ENCODE data around the gene POLR3E.

The POLR3E gene, protein sequence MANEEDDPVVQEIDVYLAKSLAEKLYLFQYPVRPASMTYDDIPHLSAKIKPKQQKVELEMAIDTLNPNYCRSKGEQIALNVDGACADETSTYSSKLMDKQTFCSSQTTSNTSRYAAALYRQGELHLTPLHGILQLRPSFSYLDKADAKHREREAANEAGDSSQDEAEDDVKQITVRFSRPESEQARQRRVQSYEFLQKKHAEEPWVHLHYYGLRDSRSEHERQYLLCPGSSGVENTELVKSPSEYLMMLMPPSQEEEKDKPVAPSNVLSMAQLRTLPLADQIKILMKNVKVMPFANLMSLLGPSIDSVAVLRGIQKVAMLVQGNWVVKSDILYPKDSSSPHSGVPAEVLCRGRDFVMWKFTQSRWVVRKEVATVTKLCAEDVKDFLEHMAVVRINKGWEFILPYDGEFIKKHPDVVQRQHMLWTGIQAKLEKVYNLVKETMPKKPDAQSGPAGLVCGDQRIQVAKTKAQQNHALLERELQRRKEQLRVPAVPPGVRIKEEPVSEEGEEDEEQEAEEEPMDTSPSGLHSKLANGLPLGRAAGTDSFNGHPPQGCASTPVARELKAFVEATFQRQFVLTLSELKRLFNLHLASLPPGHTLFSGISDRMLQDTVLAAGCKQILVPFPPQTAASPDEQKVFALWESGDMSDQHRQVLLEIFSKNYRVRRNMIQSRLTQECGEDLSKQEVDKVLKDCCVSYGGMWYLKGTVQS

DNA sequence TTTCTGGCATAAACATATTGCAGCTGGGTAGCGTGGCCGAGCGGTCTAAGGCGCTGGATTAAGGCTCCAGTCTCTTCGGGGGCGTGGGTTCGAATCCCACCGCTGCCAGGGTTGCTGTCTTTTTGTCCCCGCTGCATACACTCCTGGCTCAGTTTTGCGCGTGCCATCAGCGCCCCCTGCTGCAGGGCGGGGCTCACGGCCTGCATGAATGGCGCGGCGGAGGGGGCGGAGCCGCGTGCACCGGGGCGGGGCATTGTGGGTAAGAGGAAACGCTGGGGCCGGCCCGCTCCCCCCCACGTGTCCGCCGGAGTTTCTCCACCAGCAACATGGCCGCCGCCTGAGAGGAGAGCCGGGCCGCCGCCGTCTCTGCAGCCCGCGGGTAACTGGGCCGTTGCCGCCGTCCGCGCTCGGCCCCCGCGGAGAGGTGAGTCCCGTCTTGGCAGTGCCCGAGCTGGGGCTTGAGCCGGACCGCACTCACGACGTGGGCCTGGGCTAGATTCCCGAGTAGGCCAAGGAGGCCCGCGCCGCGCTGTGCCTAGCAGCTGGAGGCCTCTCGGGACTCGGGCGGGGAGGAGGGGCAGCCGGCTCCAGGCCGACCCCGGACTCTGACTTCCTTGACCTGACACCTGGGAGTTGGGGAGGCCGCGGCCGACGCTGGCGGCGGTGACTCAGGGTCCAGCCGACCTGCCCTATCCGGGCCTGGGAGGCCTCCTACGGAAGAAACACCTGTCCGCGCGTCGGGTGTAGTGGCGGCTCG is at the start of gene POLR3E:
TSS of gene POLR3E (plus strand) at position 296 of the 757 bp plus-strand sequence. CDS start 5,560 bp downstream, outside the sequence.
- H3K27me3 ChIP-seq (ENCODE audit: control insufficient read depth in 1 of 2, insufficient read depth in 2 of 2, low read length in 2 of 2), result no peaks in the 10 kb centered on the region
- peak within 1 kb of the TSS; percentile 93 for H3K9ac ChIP-seq (ENCODE audit: low read length)
- no peaks in the 10 kb centered on the region for H3K9me3 ChIP-seq (ENCODE audit: low read length)
- peak within 1 kb of the TSS; percentile 81 to 88 for H3K4me3 ChIP-seq (ENCODE audit: low read depth in 1 of 2, low read length in 2 of 2)
- H3K4me1 ChIP-seq (ENCODE audit: insufficient read depth, low read length), result peaks cover 31% of the 10 kb centered on the region
- H3K36me3 ChIP-seq (ENCODE audit: insufficient read depth, low read length), result no peaks in the 10 kb centered on the region
- H3K27ac ChIP-seq (ENCODE audit: low read depth, low read length), result peak within 1 kb of the TSS; percentile 91

DNA sequence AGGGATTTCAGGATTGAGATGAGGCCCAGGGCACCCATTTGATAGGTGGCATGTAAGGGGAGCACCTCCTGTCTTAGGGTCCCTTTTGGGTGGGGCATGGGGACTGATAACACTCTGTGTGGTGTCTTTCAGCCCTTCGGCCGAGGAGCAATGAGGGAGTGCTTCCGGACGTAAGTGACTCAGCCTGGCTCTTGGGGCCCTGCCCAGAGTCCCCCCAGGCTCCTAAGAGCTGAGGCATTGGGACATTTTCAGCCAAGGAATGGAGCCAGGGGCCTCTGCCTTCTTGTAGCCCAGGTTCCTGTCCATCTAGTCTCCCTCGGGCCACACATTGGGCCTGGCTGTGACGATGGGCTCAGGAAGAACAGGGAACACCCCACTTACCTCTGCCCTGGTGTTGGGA is 46.7 kb upstream of the POLR3E start:
- Histone ChIP-seq H3K4me3 (ENCODE audit: low read depth in 1 of 2, low read length in 2 of 2) (no peak overlapping the region), H3K27ac (ENCODE audit: low read depth, low read length) (no peak overlapping the region), H3K9ac (ENCODE audit: low read length) (no peak overlapping the region), H3K36me3 (ENCODE audit: insufficient read depth, low read length) (peaks cover 68% of the 10 kb centered on the region), H3K9me3 (ENCODE audit: low read length) (peaks cover 4% of the 10 kb centered on the region), H3K4me1 (ENCODE audit: insufficient read depth, low read length) (no peaks in the 10 kb centered on the region), H3K27me3 (ENCODE audit: control insufficient read depth in 1 of 2, insufficient read depth in 2 of 2, low read length in 2 of 2) (no peaks in the 10 kb centered on the region)

DNA sequence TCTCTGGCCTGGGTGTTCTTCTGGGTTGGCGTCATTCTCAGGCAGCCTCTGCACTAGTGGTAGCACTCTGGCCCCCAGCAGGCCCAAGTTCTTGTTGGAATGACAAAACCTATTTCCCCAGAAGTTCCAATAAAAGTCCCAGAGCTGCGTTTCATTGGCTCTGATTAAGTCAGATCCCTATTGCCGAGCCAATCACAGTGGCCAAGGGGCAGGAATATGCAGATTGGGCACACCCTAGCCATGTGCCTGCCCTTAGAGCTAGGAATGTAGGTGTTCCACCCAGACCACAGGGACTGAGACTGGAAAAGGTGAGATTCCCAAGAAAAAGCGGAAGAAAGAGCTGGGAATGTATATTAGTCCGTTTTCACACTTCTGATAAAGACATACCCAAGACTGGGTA is 44.9 kb upstream of the POLR3E start:
- Histone ChIP-seq H3K9me3 (ENCODE audit: low read length) (peaks cover 5% of the 10 kb centered on the region), H3K27ac (ENCODE audit: low read depth, low read length) (no peak overlapping the region), H3K4me1 (ENCODE audit: insufficient read depth, low read length) (no peaks in the 10 kb centered on the region), H3K36me3 (ENCODE audit: insufficient read depth, low read length) (peaks cover 74% of the 10 kb centered on the region), H3K9ac (ENCODE audit: low read length) (no peak overlapping the region), H3K4me3 (ENCODE audit: low read depth in 1 of 2, low read length in 2 of 2) (no peak overlapping the region), H3K27me3 (ENCODE audit: control insufficient read depth in 1 of 2, insufficient read depth in 2 of 2, low read length in 2 of 2) (no peaks in the 10 kb centered on the region)

DNA sequence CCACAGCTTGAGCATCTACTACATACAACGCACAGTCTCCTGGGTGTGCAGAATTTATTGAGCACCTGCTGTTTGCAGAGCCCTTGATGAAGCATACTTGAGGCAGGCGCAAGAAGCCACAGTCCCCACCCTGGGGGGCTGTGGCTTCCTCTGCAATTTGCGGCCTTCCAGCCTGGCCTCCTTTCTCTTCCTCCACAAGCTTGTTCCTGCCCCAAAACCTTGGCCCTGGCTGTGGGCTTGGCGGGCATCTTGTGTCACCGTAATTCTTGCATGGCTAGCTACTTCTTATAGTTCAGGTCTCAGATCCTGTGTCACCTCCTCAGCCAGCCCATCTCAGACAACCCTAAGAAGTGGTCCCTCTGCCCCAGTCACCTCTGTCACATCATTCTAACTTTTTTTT is 43.9 kb upstream of the POLR3E start:
- Histone ChIP-seq H3K9me3 (ENCODE audit: low read length) (peaks cover 5% of the 10 kb centered on the region), H3K27ac (ENCODE audit: low read depth, low read length) (no peak overlapping the region), H3K4me3 (ENCODE audit: low read depth in 1 of 2, low read length in 2 of 2) (no peak overlapping the region), H3K9ac (ENCODE audit: low read length) (no peak overlapping the region), H3K4me1 (ENCODE audit: insufficient read depth, low read length) (no peaks in the 10 kb centered on the region), H3K36me3 (ENCODE audit: insufficient read depth, low read length) (peaks cover 81% of the 10 kb centered on the region), H3K27me3 (ENCODE audit: control insufficient read depth in 1 of 2, insufficient read depth in 2 of 2, low read length in 2 of 2) (no peaks in the 10 kb centered on the region)

DNA sequence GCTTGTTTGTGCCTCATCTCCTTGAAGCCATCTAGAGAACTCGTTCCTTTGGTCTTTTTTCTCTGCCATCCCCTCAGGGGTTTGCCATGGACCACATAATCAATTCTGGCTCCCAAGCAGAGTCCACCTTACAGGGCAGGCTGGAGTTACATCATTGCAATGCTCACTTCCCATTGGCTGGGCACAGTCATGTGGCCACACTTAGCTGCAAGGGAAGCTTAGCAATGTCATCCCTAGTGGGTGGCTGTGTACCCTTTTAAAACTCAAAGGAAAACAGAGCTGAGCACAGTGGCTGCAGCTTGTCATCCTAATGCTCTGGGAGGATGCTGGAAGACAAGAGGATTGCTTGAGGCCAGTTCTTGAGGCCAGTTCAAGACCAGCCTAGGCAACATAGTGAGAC is 41.9 kb upstream of the POLR3E start:
- no peak overlapping the region for H3K9ac ChIP-seq (ENCODE audit: low read length)
- H3K4me1 ChIP-seq (ENCODE audit: insufficient read depth, low read length), result no peaks in the 10 kb centered on the region
- no peak overlapping the region for H3K27ac ChIP-seq (ENCODE audit: low read depth, low read length)
- H3K36me3 ChIP-seq (ENCODE audit: insufficient read depth, low read length), result peaks cover 83% of the 10 kb centered on the region
- H3K27me3 ChIP-seq (ENCODE audit: control insufficient read depth in 1 of 2, insufficient read depth in 2 of 2, low read length in 2 of 2), result no peaks in the 10 kb centered on the region
- H3K9me3 ChIP-seq (ENCODE audit: low read length), result peaks cover 5% of the 10 kb centered on the region
- no peak overlapping the region for H3K4me3 ChIP-seq (ENCODE audit: low read depth in 1 of 2, low read length in 2 of 2)

DNA sequence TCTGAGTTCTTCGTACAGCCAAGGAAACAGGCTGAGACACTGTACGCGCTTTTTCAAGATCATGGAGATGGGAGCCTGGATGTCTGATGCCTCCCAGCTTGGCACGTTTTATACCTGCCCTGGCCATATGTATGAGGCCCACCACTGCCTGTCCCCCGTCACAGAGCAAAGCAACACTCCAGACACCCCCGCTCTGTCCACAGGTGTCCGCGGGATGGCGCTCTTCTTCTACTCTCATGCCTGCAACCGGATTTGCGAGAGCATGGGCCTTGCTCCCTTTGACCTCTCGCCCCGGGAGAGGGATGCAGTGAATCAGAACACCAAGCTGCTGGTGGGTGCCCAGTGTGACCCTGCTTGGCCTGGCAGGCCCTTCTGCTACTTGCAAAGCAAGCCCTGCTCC is 39.8 kb upstream of the POLR3E start:
- peaks cover 77% of the 10 kb centered on the region for H3K36me3 ChIP-seq (ENCODE audit: insufficient read depth, low read length)
- H3K27me3 ChIP-seq (ENCODE audit: control insufficient read depth in 1 of 2, insufficient read depth in 2 of 2, low read length in 2 of 2), result no peaks in the 10 kb centered on the region
- no peaks in the 10 kb centered on the region for H3K4me1 ChIP-seq (ENCODE audit: insufficient read depth, low read length)

DNA sequence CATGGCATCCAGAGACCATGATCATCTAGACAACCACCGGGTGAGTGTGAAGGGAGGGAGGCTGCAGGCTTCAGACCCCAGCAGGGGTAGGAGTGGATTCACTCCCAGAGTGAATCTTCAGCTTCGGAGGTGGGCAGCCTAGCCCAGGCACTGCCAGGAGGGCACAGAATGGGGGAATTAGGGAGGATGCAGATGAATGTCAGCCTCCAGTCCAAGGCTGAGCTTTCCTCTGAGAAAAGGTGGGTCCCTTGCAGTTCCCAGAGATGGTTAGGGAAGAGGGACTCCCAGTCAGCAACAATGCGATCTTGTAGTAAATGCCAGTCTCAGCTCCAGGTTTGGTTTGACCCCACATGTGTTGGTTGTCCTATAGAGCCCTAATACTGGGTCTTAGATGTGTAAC is 36.7 kb upstream of the POLR3E start:
- H3K36me3 ChIP-seq (ENCODE audit: insufficient read depth, low read length), result peaks cover 77% of the 10 kb centered on the region
- H3K4me3 ChIP-seq (ENCODE audit: low read depth in 1 of 2, low read length in 2 of 2), result no peak overlapping the region
- no peak overlapping the region for H3K27ac ChIP-seq (ENCODE audit: low read depth, low read length)
- H3K27me3 ChIP-seq (ENCODE audit: control insufficient read depth in 1 of 2, insufficient read depth in 2 of 2, low read length in 2 of 2), result no peaks in the 10 kb centered on the region
- H3K9ac ChIP-seq (ENCODE audit: low read length), result no peak overlapping the region
- H3K9me3 ChIP-seq (ENCODE audit: low read length), result peaks cover 1% of the 10 kb centered on the region
- no peaks in the 10 kb centered on the region for H3K4me1 ChIP-seq (ENCODE audit: insufficient read depth, low read length)

More for the DNA sequence above, 39.8 kb upstream of the POLR3E start:
- H3K27ac ChIP-seq (ENCODE audit: low read depth, low read length), result no peak overlapping the region
- H3K9ac ChIP-seq (ENCODE audit: low read length), result no peak overlapping the region
- no peak overlapping the region for H3K4me3 ChIP-seq (ENCODE audit: low read depth in 1 of 2, low read length in 2 of 2)
- H3K9me3 ChIP-seq (ENCODE audit: low read length), result peaks cover 5% of the 10 kb centered on the region

DNA sequence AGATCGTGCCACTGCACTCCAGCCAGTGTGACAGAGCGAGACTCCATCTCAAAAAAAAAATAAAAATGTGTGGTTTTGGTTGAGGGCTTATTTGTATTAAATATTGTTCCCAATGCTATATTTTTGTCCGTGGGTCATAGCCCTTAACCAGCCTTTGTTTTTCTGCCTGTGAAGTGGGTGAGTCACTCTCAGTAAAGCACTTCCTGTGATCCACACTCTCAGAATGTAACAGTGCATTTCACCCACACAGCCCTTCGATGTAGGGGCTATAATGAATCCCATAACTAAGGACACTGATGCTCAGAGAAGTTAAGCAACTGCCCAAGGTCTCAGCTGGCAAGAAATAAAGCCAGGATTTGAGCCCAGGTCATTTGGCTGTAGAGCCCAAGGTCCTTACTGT is 34.7 kb upstream of the POLR3E start:
- peaks cover 76% of the 10 kb centered on the region for H3K36me3 ChIP-seq (ENCODE audit: insufficient read depth, low read length)
- H3K9ac ChIP-seq (ENCODE audit: low read length), result no peak overlapping the region
- H3K4me3 ChIP-seq (ENCODE audit: low read depth in 1 of 2, low read length in 2 of 2), result no peak overlapping the region
- H3K27me3 ChIP-seq (ENCODE audit: control insufficient read depth in 1 of 2, insufficient read depth in 2 of 2, low read length in 2 of 2), result no peaks in the 10 kb centered on the region
- no peaks in the 10 kb centered on the region for H3K4me1 ChIP-seq (ENCODE audit: insufficient read depth, low read length)
- H3K27ac ChIP-seq (ENCODE audit: low read depth, low read length), result no peak overlapping the region
- no peaks in the 10 kb centered on the region for H3K9me3 ChIP-seq (ENCODE audit: low read length)

DNA sequence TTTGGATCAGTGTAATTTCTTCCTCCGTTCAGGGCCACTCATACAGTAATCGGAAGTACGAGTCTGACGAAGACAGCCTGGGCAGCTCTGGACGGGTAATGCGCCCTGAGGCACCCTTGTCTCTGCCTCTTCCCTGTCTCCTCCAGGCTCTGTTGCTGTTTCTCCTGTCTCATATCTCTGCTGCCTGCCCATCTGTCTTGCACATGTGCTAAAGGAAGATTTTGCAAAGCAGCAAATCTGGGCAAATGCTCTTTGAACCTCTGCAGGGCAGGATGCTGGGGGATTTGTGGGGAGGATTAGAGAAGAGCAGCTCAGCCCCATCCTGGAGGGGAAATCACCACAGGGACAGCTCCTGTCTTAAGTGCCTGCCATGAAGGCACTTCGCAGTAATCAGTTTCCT is 32.4 kb upstream of the POLR3E start:
- Histone ChIP-seq H3K9me3 (ENCODE audit: low read length) (no peaks in the 10 kb centered on the region), H3K27me3 (ENCODE audit: control insufficient read depth in 1 of 2, insufficient read depth in 2 of 2, low read length in 2 of 2) (no peaks in the 10 kb centered on the region), H3K9ac (ENCODE audit: low read length) (no peak overlapping the region), H3K36me3 (ENCODE audit: insufficient read depth, low read length) (peaks cover 71% of the 10 kb centered on the region), H3K4me3 (ENCODE audit: low read depth in 1 of 2, low read length in 2 of 2) (no peak overlapping the region), H3K27ac (ENCODE audit: low read depth, low read length) (no peak overlapping the region), H3K4me1 (ENCODE audit: insufficient read depth, low read length) (no peaks in the 10 kb centered on the region)

DNA sequence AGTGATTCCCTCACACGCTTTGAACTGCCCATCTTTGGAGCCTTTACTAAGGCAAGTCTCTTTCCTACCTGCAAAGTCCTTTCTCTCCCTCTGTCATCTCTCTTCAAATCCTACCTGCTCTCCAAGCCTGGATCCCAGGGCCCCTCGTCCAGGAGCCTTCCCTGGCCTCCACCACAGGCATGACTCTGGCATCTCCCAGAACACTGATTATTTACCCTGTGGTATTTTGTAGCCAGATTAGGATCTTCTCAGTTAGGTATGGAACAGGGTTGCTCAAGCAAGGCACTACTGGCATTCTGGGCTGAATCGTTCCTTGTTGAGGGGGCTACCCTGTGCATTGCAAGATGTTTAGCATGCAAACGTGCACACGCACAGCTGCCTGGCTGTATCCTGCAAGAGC is 31.9 kb upstream of the POLR3E start:
- H3K9ac ChIP-seq (ENCODE audit: low read length), result no peak overlapping the region
- no peaks in the 10 kb centered on the region for H3K9me3 ChIP-seq (ENCODE audit: low read length)
- H3K27ac ChIP-seq (ENCODE audit: low read depth, low read length), result no peak overlapping the region
- no peaks in the 10 kb centered on the region for H3K4me1 ChIP-seq (ENCODE audit: insufficient read depth, low read length)
- no peaks in the 10 kb centered on the region for H3K27me3 ChIP-seq (ENCODE audit: control insufficient read depth in 1 of 2, insufficient read depth in 2 of 2, low read length in 2 of 2)
- H3K36me3 ChIP-seq (ENCODE audit: insufficient read depth, low read length), result peaks cover 65% of the 10 kb centered on the region
- H3K4me3 ChIP-seq (ENCODE audit: low read depth in 1 of 2, low read length in 2 of 2), result no peak overlapping the region

DNA sequence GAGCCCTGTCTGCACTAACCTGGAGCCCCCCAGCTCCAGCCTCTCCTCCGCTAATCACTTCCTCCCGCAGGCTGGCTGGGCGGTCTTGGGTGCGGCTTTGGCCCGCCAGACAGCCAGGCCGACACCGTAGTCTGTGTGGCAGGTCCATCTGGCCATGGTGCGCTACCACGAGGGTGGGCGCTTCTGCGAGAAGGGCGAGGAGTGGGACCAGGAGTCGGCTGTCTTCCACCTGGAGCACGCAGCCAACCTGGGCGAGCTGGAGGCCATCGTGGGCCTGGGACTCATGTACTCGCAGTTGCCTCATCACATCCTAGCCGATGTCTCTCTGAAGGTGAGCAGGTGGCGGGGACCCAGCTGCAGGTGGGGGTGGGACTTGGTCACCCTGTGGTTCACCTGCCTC is 30.7 kb upstream of the POLR3E start:
- H3K27ac ChIP-seq (ENCODE audit: low read depth, low read length), result no peak overlapping the region
- H3K9ac ChIP-seq (ENCODE audit: low read length), result no peak overlapping the region
- H3K4me1 ChIP-seq (ENCODE audit: insufficient read depth, low read length), result no peaks in the 10 kb centered on the region
- H3K4me3 ChIP-seq (ENCODE audit: low read depth in 1 of 2, low read length in 2 of 2), result no peak overlapping the region
- H3K27me3 ChIP-seq (ENCODE audit: control insufficient read depth in 1 of 2, insufficient read depth in 2 of 2, low read length in 2 of 2), result no peaks in the 10 kb centered on the region
- no peaks in the 10 kb centered on the region for H3K9me3 ChIP-seq (ENCODE audit: low read length)
- peaks cover 60% of the 10 kb centered on the region for H3K36me3 ChIP-seq (ENCODE audit: insufficient read depth, low read length)

Data from muscle layer of colon (tissue), 2 donors.